Caco-2 (cell line): ENCODE measurements around the gene FHAD1. TPM values are rescaled to one million over a fixed set of nuclear protein-coding genes. Genes with fewer than 3 reads are reported as not detected.

ENCODE experiments used
- BruUV-seq: library from RNA; stranded (reverse); fragments of 400-500 nt; replicated peaks from 2 replicates; lab custom pipeline; 2021; lab: Mats Ljungman, UMichigan
- CTCF ChIA-PET: fragments of 300-600 bp; sonication (Branson Sonifier 250); formaldehyde crosslinking; loops from one replicate; lab custom pipeline; 2022; ENCODE audit warnings: antibody characterized with exemption; lab: Charles Lee
- POLR2A ChIA-PET: fragments of 300-600 bp; sonication (Branson Sonifier 250); formaldehyde crosslinking; loops from one replicate; lab custom pipeline; 2022; ENCODE audit warnings: antibody characterized with exemption; lab: Charles Lee
- DNase-seq, 2 experiments: peaks; one replicate each; pipeline versions ENCODE4 v3.0.0 to v3.0.0-alpha.2; 2020 to 2022
- H3K27me3 ChIP-seq: replicated peaks from 2 replicates; pipeline ENCODE4 v1.6.0; 2011; ENCODE audit warnings: low read length; ENCODE audit not compliant: control insufficient read depth, insufficient read depth
- H3K36me3 ChIP-seq: 2 replicates; pipeline ENCODE4 v1.5.1; 2011; ENCODE audit warnings: low read length; ENCODE audit not compliant: control insufficient read depth, insufficient read depth
- H3K4me1 ChIP-seq: fragments of 250-450 bp; sonication (Bioruptor Pico); 2 replicates; pipeline ENCODE4 v1.5.1; 2020; ENCODE audit warnings: mild to moderate bottlenecking
- H3K4me3 ChIP-seq: 2 replicates; pipeline ENCODE4 v1.5.1; 2011; ENCODE audit warnings: low read depth, mild to moderate bottlenecking, control low read depth, low read length
- H3K9me3 ChIP-seq: fragments of 250-450 bp; sonication (Bioruptor Pico); 2 replicates; pipeline ENCODE4 v1.5.1; 2020; ENCODE audit warnings: mild to moderate bottlenecking, moderate library complexity
- H3K27ac Mint-ChIP-seq: one replicate; pipeline ENCODE4 v1.8.0; 2022; ENCODE audit warnings: mixed read lengths; ENCODE audit not compliant: unreplicated experiment
- H3K27me3 Mint-ChIP-seq: one replicate; pipeline ENCODE4 v1.8.0; 2022; ENCODE audit warnings: mixed read lengths; ENCODE audit not compliant: insufficient read depth, unreplicated experiment
- H3K36me3 Mint-ChIP-seq: one replicate; pipeline ENCODE4 v1.8.0; 2022; ENCODE audit warnings: mild to moderate bottlenecking, mixed read lengths; ENCODE audit not compliant: insufficient read depth, unreplicated experiment
- H3K4me1 Mint-ChIP-seq: one replicate; pipeline ENCODE4 v1.8.0; 2022; ENCODE audit warnings: low read depth, mixed read lengths; ENCODE audit not compliant: unreplicated experiment
- H3K4me3 Mint-ChIP-seq: one replicate; pipeline ENCODE4 v1.8.0; 2022; ENCODE audit warnings: mild to moderate bottlenecking, moderate library complexity, mixed read lengths; ENCODE audit not compliant: unreplicated experiment
- H3K9me3 Mint-ChIP-seq: one replicate; pipeline ENCODE4 v1.8.0; 2022; ENCODE audit warnings: mixed read lengths; ENCODE audit not compliant: unreplicated experiment
- intact Hi-C: fragments of 100-400 bp; cut with micrococcal nuclease; formaldehyde crosslinking; loops from one replicate; pipeline ENCODE4 v1.10.0; 2022; ENCODE audit not compliant: unreplicated experiment
- total RNA-seq: library from RNA; stranded (reverse); gene quantifications from 2 replicates; pipeline ENCODE4 v1.2.3, GENCODE V29; 2022
- TF ChIP-seq, protein P1 (sequence below), 2 experiments: fragments of 200-600 bp in 1 of 2; IDR thresholded peaks; 1 replicate in 1 of 2; 2 replicates in 1 of 2; pipeline versions ENCODE4 v1.5.1 to v1.8.0; 2011 to 2022; ENCODE audit warnings: antibody characterized with exemption in 1 of 2, control low read depth in 1 of 2, inconsistent platforms in 1 of 2, low read depth in 1 of 2, low read length in 1 of 2, mild to moderate bottlenecking in 1 of 2, moderate library complexity in 1 of 2; ENCODE audit not compliant: insufficient read depth in 1 of 2, severe bottlenecking in 1 of 2, unreplicated experiment in 1 of 2

The FHAD1 gene
- total RNA-seq, 1 experiment from 2014 or later: 0.18 TPM

GRCh38 chr1:15220825-15221431 lies 26.1 kb upstream of the FHAD1 start:
- Histone ChIP-seq H3K4me3 (no peak overlapping the region), H3K36me3 (no peaks in the 10 kb centered on the region; the same call in 1 of the 2 replicates), H3K9me3 (no peaks in the 10 kb centered on the region), H3K4me1 (no peaks in the 10 kb centered on the region), H3K27me3 (no peaks in the 10 kb centered on the region)
- Mint-ChIP-seq H3K27ac (no peak overlapping the region), H3K4me1 (no peaks in the 10 kb centered on the region), H3K9me3 (no peaks in the 10 kb centered on the region), H3K4me3 (no peak overlapping the region), H3K36me3 (peaks cover 21% of the 10 kb centered on the region), H3K27me3 (no peaks in the 10 kb centered on the region)
- no peak for DNase-seq
- CTCF ChIA-PET: interaction anchor here (0.5 to 0.8 kb wide), 4 partner anchors 13 to 67 kb away, joined by 3 to 7 read pairs (median 3); partner anchors contain the start of gene TMEM51
- POLR2A ChIA-PET: no interaction called here
- intact Hi-C loops: no loop called here
- TF ChIP-seq, protein P1, sequence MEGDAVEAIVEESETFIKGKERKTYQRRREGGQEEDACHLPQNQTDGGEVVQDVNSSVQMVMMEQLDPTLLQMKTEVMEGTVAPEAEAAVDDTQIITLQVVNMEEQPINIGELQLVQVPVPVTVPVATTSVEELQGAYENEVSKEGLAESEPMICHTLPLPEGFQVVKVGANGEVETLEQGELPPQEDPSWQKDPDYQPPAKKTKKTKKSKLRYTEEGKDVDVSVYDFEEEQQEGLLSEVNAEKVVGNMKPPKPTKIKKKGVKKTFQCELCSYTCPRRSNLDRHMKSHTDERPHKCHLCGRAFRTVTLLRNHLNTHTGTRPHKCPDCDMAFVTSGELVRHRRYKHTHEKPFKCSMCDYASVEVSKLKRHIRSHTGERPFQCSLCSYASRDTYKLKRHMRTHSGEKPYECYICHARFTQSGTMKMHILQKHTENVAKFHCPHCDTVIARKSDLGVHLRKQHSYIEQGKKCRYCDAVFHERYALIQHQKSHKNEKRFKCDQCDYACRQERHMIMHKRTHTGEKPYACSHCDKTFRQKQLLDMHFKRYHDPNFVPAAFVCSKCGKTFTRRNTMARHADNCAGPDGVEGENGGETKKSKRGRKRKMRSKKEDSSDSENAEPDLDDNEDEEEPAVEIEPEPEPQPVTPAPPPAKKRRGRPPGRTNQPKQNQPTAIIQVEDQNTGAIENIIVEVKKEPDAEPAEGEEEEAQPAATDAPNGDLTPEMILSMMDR (IDR thresholded peaks at IDR 0.05; ENCODE audit: insufficient read depth in 1 of 2, low read depth in 1 of 2, low read length in 1 of 2, severe bottlenecking in 1 of 2, unreplicated experiment in 1 of 2): no peak
- BruUV-seq: no TSS peak

GRCh38 chr1:15222653-15223303 lies 24.2 kb upstream of the FHAD1 start:
- no peak for DNase-seq
- TF ChIP-seq, protein P1 (IDR thresholded peaks at IDR 0.05; ENCODE audit: insufficient read depth in 1 of 2, low read depth in 1 of 2, low read length in 1 of 2, severe bottlenecking in 1 of 2, unreplicated experiment in 1 of 2): no peak
- Histone ChIP-seq H3K4me1 (no peaks in the 10 kb centered on the region), H3K36me3 (no peaks in the 10 kb centered on the region; the same call in 1 of the 2 replicates), H3K4me3 (no peak overlapping the region), H3K27me3 (no peaks in the 10 kb centered on the region), H3K9me3 (no peaks in the 10 kb centered on the region)
- ChIA-PET CTCF (no interaction called here), POLR2A (interaction anchor here (0.6 kb wide), 1 partner anchor 603 kb away, joined by 6 read pairs; no protein-coding TSS in a partner anchor)
- H3K27ac Mint-ChIP-seq: no peak overlapping the region
- no peaks in the 10 kb centered on the region for H3K4me1 Mint-ChIP-seq
- intact Hi-C loops: no loop called here
- H3K4me3 Mint-ChIP-seq: no peak overlapping the region
- H3K27me3 Mint-ChIP-seq: no peaks in the 10 kb centered on the region
- no TSS peak for BruUV-seq
- H3K9me3 Mint-ChIP-seq: no peaks in the 10 kb centered on the region
- H3K36me3 Mint-ChIP-seq: peaks cover 19% of the 10 kb centered on the region

DNA sequence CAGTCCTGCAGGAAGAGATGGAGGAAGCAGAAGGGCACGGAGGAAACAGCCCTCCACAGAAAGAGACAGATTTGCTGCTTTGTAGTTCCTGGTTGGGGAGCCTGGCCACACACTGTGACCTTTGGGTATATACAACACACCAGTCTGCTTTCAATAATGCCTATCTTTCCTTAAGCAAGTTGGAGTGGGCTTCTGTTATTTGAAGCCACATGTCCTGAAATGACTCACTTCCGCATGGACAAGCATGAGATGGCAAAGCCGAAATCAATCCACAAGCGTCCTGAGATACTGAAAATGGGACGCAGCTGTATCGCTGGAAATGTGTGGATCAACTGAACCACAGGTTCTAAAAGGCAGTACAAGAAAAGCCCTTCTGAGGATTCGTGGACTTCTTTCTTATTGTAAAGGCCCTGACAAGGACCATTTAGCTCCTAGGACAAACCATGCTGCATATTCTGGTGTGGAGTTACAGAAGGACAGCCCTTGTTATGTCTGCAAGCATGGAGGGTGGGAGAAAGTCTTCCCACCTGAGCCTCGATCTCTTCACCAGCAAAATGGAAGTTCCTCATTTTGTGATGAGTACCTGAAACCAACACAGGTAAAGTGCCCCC lies 22.7 kb upstream of the FHAD1 start:
- ChIA-PET POLR2A (no interaction called here), CTCF (no interaction called here)
- Histone ChIP-seq H3K36me3 (no peaks in the 10 kb centered on the region; the same call in 1 of the 2 replicates), H3K9me3 (no peaks in the 10 kb centered on the region), H3K4me3 (no peak overlapping the region), H3K27me3 (no peaks in the 10 kb centered on the region), H3K4me1 (no peaks in the 10 kb centered on the region)
- H3K27me3 Mint-ChIP-seq: no peaks in the 10 kb centered on the region
- TF ChIP-seq, protein P1 (IDR thresholded peaks at IDR 0.05; ENCODE audit: insufficient read depth in 1 of 2, low read depth in 1 of 2, low read length in 1 of 2, severe bottlenecking in 1 of 2, unreplicated experiment in 1 of 2): no peak
- H3K4me1 Mint-ChIP-seq: no peaks in the 10 kb centered on the region
- H3K9me3 Mint-ChIP-seq: no peaks in the 10 kb centered on the region
- no TSS peak for BruUV-seq
- H3K27ac Mint-ChIP-seq: no peak overlapping the region
- intact Hi-C loops: no loop called here
- H3K36me3 Mint-ChIP-seq: peaks cover 16% of the 10 kb centered on the region
- no peak overlapping the region for H3K4me3 Mint-ChIP-seq
- no peak for DNase-seq
